ENCODE results near the gene QRSL1.

QRSL1 gene

DNA sequence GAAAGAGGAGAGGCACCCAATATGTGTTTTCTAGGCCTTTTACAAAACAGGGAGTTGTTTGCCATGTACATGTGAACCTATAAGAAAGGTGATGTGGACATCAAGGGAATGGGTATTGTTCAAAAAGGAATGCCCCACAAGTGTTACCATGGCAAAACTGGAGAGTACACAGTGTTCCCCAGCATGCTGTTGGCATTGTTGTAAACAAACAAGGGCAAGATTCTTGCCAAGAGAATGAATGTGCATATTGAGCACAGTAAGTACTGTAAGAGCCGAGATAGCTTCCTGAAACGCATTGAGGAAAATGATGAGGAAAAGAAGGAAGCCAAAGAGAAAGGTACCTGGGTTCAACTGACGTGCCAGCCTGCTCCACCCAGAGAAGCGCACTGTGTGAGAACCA lies 13.1 kb downstream of the QRSL1 start:
- Histone ChIP-seq H3K4me1 (ENCODE audit: control insufficient read depth in 1 of 2, insufficient read depth in 1 of 2, low read depth in 1 of 2, low read length in 1 of 2) (peaks cover 17 to 23% of the 10 kb centered on the region in 2 experiments), H3K4me3 (ENCODE audit: low read depth in 1 of 2, low read length in 1 of 2) (no peak overlapping the region), H3K27ac (no peak overlapping the region), H3K36me3 (peaks cover 15% of the 10 kb centered on the region), H3K27me3 (no peaks in the 10 kb centered on the region), H3K9me3 (no peaks in the 10 kb centered on the region)
- TF ChIP-seq, protein P1, sequence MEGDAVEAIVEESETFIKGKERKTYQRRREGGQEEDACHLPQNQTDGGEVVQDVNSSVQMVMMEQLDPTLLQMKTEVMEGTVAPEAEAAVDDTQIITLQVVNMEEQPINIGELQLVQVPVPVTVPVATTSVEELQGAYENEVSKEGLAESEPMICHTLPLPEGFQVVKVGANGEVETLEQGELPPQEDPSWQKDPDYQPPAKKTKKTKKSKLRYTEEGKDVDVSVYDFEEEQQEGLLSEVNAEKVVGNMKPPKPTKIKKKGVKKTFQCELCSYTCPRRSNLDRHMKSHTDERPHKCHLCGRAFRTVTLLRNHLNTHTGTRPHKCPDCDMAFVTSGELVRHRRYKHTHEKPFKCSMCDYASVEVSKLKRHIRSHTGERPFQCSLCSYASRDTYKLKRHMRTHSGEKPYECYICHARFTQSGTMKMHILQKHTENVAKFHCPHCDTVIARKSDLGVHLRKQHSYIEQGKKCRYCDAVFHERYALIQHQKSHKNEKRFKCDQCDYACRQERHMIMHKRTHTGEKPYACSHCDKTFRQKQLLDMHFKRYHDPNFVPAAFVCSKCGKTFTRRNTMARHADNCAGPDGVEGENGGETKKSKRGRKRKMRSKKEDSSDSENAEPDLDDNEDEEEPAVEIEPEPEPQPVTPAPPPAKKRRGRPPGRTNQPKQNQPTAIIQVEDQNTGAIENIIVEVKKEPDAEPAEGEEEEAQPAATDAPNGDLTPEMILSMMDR (IDR thresholded peaks at IDR 0.05) = no peak

DNA sequence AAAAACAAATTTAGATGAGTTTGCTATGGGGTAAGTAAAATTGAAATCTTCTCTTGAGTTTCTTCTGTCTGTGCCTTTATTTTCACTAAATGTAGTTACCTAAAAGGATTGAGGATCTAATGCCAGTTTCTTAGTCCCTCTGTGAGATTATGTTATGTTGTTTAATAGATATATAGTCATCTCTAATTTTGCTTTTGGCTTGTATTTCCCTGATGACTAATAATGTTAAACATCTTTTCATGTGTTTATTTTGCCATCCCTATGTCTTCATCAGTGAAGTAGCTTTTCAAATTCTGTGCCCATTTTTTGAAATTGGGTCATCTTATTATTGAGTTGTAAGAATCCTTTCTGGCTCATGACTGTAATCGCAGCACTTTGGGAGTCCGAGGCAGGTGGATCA lies 13.7 kb downstream of the QRSL1 start:
- Histone ChIP-seq H3K27ac (no peak overlapping the region), H3K27me3 (no peaks in the 10 kb centered on the region), H3K36me3 (peaks cover 15% of the 10 kb centered on the region), H3K4me3 (ENCODE audit: low read depth in 1 of 2, low read length in 1 of 2) (no peak overlapping the region), H3K4me1 (ENCODE audit: control insufficient read depth in 1 of 2, insufficient read depth in 1 of 2, low read depth in 1 of 2, low read length in 1 of 2) (peaks cover 17% of the 10 kb centered on the region in 2 experiments), H3K9me3 (no peaks in the 10 kb centered on the region)
- TF ChIP-seq, protein P1 (IDR thresholded peaks at IDR 0.05) = no peak

DNA sequence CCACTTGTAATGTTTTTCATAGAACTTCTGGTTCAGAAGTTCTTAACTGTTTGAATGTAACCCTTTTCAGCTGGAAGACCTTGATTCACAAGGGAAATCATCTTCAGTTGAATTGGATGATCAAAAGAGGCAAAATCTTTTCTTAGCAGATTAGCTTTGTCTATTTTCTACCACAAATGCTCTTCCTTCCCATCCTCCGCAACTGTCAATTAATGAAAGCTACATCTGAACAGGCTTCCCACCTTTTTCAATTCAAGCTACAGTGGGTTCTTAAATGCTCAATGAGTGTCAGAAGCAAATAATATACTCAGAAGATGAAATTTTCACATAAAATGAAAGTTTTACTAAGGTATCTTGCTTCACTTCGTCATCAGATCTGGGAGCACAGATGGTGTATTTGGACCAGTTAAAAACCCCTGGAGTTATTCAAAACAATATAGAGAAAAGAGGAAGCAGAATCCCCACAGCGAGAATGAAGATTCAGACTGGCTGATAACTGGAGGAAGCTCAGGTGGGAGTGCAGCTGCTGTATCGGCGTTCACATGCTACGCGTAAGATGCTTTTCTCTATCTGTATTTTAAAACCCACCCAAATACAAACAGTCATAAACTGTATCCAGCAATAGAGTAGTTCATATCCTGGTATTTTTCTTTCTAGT lies 19.4 kb downstream of the QRSL1 start:
- Histone ChIP-seq H3K36me3 (peaks cover 20% of the 10 kb centered on the region), H3K4me1 (ENCODE audit: control insufficient read depth in 1 of 2, insufficient read depth in 1 of 2, low read depth in 1 of 2, low read length in 1 of 2) (no peaks in the 10 kb centered on the region), H3K27me3 (no peaks in the 10 kb centered on the region), H3K4me3 (ENCODE audit: low read depth in 1 of 2, low read length in 1 of 2) (no peak overlapping the region), H3K9me3 (no peaks in the 10 kb centered on the region), H3K27ac (no peak overlapping the region)
- TF ChIP-seq, protein P1 (IDR thresholded peaks at IDR 0.05) = no peak

DNA sequence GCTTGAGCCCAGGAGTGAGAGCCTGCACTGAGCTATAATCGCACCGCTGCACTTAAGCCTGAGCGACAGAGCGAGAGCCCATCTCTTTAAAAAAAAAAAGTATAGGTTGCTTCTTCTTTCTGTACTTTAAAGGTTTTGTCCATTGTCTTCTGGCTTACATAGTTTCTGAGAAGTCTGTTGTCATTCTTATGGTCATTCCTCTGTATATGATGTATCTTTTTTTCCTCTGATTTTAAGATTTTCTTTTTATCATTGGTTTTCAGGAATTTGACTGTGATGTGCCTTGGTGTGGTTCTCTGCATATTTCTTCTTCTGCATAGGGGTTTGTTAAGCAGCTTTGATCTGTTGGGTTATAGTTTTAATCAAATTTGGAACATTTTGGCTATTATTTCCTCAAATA lies 29.1 kb downstream of the QRSL1 start:
- no peaks in the 10 kb centered on the region for H3K27me3 ChIP-seq
- H3K9me3 ChIP-seq = peaks cover 4% of the 10 kb centered on the region
- H3K4me3 ChIP-seq (ENCODE audit: low read depth in 1 of 2, low read length in 1 of 2) = no peak overlapping the region
- peaks cover 15% of the 10 kb centered on the region for H3K36me3 ChIP-seq
- TF ChIP-seq, protein P1 (IDR thresholded peaks at IDR 0.05) = no peak
- H3K27ac ChIP-seq = no peak overlapping the region
- no peaks in the 10 kb centered on the region for H3K4me1 ChIP-seq (ENCODE audit: control insufficient read depth in 1 of 2, insufficient read depth in 1 of 2, low read depth in 1 of 2, low read length in 1 of 2)

DNA sequence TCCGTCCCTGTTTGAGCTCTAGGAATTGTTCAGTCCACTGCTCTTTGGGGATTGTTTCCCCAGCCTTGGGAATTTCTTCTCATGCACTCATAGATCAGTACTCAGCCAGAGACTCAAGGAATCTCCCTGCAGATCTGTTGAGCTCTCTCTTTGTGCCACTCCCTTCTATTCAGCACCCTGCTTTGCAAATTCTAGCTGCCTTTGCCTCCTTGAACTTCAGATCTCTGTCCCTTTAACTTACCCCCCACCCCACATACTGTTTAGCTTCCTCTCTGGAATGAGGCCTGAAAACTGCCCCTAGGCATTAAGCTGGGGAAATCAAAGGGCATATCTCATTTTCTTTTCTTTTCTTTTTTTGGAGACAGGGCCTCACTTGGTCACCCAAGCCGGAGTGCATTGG lies 30.5 kb downstream of the QRSL1 start:
- no peak overlapping the region for H3K4me3 ChIP-seq (ENCODE audit: low read depth in 1 of 2, low read length in 1 of 2)
- H3K27ac ChIP-seq = no peak overlapping the region
- H3K27me3 ChIP-seq = no peaks in the 10 kb centered on the region
- peaks cover 4% of the 10 kb centered on the region for H3K9me3 ChIP-seq
- H3K4me1 ChIP-seq (ENCODE audit: control insufficient read depth in 1 of 2, insufficient read depth in 1 of 2, low read depth in 1 of 2, low read length in 1 of 2) = peaks cover 1 to 3% of the 10 kb centered on the region in 2 experiments
- H3K36me3 ChIP-seq = peaks cover 17% of the 10 kb centered on the region
- TF ChIP-seq, protein P1 (IDR thresholded peaks at IDR 0.05) = no peak

Data from neutrophil (primary cell).